Prostate gland (tissue), 2 donors: Measurements from ENCODE around the gene PAX6.

Source experiments
- CTCF ChIP-seq, 4 experiments: fragments of 200-600 bp in 2 of 4; fragments of 450-650 bp in 2 of 4; sonication (generic) in 2 of 4; IDR thresholded peaks; 1 replicate in 3 of 4; 2 replicates in 1 of 4; pipeline ENCODE4 v1.5.1; 2016 to 2019; ENCODE audit warnings: antibody characterized with exemption in 4 of 4, mild to moderate bottlenecking in 2 of 4, moderate library complexity in 2 of 4
- POLR2A ChIP-seq: fragments of 450-650 bp; IDR thresholded peaks from one replicate; pipeline ENCODE4 v1.6.1; 2016; ENCODE audit warnings: antibody characterized with exemption, mild to moderate bottlenecking

- TF ChIP-seq POLR2A (no peak), CTCF (IDR thresholded peaks at IDR 0.05) (no peak)
Measured at GRCh38 chr11:31812383-31813381, 1.6 kb upstream of the PAX6 start.
